ENCODE results near the gene COX4I1.
"Not testable (repeated sequence)": the region's sequence is repeated elsewhere in the genome, so short reads cannot be mapped to it uniquely, and the experiment has no call there.

DNA sequence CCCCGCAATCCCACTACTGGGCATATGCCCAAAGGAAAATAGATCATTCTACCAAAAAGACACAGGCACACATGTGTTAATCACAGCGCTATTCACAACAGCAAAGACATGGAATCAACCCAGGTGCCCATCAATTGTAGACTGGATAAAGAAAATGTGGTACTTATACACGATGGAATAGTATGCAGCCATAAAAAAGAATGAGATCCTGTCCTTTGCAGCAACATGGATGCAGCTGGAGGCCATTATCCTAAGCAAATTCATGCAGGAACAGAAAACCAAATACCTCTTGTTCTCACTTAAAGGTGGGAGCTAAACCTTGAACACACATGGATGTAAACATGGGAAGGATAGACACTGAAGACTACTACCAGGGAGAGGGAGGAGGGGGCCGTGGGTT, 38.2 kb downstream of the COX4I1 start:
- TF ChIP-seq, protein P1, sequence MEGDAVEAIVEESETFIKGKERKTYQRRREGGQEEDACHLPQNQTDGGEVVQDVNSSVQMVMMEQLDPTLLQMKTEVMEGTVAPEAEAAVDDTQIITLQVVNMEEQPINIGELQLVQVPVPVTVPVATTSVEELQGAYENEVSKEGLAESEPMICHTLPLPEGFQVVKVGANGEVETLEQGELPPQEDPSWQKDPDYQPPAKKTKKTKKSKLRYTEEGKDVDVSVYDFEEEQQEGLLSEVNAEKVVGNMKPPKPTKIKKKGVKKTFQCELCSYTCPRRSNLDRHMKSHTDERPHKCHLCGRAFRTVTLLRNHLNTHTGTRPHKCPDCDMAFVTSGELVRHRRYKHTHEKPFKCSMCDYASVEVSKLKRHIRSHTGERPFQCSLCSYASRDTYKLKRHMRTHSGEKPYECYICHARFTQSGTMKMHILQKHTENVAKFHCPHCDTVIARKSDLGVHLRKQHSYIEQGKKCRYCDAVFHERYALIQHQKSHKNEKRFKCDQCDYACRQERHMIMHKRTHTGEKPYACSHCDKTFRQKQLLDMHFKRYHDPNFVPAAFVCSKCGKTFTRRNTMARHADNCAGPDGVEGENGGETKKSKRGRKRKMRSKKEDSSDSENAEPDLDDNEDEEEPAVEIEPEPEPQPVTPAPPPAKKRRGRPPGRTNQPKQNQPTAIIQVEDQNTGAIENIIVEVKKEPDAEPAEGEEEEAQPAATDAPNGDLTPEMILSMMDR (IDR thresholded peaks at IDR 0.05), result not testable (repeated sequence)
- TF ChIP-seq EZH2 (IDR thresholded peaks at IDR 0.05; ENCODE audit: borderline replicate concordance, insufficient read depth, low read depth, low read length, poor library complexity, severe bottlenecking), result not testable (repeated sequence)

All from B cell (primary cell).